ENCODE data around the gene NR1H2.

- TF ChIP-seq CTCF (conservative IDR thresholded peaks at IDR 0.05) (no peak), ZFX (IDR thresholded peaks at IDR 0.05) (no peak)
Observed at GRCh38 chr19:50420808-50421207, 44.6 kb downstream of the NR1H2 start.

All from C4-2B (cell line).